Fibroblast of pulmonary artery (primary cell): ENCODE data around the gene STEAP3.

Experiments
- DNase-seq: peaks from one replicate; pipeline ENCODE4 v3.0.0-alpha.2; 2010; ENCODE audit warnings: low read depth
- H3K4me3 ChIP-seq: replicated peaks from 2 replicates; pipeline ENCODE4 v1.5.1; 2011; ENCODE audit warnings: low read depth, mild to moderate bottlenecking, control low read depth, low read length, moderate library complexity
- TF ChIP-seq, protein P1 (sequence below): IDR thresholded peaks from 2 replicates; pipeline ENCODE4 v1.5.1; 2011; ENCODE audit warnings: mild to moderate bottlenecking, control low read depth, low read length, inconsistent platforms; ENCODE audit errors: missing control alignments

Gene STEAP3

DNA sequence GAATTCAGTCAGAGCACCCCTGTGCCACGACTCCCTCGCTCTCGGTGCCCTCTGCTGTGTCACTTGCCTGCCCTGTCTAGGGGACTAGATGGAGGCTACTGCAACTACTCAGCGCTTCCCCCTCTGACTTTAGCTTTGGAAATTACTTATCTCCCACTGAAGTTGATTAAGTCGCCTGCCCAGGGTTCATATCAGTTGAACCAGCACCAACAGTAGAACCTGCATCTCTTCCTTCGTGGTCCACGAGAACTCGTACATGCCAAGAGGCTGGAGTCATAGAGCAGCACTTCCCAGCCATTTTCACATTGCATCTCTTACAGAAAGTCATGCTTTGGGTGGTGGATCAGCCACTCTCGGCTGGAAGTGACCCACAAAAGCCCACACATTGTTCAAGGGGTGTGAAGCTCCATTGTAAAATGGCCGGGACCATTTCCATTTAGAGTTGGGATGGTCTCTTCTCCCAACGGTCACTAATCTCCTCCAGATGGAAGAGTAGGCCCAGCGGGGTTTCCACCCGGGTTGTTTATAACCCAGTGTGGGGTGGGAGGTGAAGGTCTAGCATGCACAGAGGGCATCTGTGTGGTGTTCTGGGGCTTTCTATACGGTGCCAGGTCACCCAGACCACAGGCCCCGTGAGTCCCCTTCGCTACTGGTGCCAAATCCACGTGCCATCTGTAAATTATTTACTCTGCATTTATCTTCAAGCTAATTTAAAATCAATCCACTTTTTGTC lies 38.0 kb downstream of the STEAP3 start:
- no peak overlapping the region for H3K4me3 ChIP-seq
- TF ChIP-seq, protein P1, sequence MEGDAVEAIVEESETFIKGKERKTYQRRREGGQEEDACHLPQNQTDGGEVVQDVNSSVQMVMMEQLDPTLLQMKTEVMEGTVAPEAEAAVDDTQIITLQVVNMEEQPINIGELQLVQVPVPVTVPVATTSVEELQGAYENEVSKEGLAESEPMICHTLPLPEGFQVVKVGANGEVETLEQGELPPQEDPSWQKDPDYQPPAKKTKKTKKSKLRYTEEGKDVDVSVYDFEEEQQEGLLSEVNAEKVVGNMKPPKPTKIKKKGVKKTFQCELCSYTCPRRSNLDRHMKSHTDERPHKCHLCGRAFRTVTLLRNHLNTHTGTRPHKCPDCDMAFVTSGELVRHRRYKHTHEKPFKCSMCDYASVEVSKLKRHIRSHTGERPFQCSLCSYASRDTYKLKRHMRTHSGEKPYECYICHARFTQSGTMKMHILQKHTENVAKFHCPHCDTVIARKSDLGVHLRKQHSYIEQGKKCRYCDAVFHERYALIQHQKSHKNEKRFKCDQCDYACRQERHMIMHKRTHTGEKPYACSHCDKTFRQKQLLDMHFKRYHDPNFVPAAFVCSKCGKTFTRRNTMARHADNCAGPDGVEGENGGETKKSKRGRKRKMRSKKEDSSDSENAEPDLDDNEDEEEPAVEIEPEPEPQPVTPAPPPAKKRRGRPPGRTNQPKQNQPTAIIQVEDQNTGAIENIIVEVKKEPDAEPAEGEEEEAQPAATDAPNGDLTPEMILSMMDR = no peak
- no peak for DNase-seq

DNA sequence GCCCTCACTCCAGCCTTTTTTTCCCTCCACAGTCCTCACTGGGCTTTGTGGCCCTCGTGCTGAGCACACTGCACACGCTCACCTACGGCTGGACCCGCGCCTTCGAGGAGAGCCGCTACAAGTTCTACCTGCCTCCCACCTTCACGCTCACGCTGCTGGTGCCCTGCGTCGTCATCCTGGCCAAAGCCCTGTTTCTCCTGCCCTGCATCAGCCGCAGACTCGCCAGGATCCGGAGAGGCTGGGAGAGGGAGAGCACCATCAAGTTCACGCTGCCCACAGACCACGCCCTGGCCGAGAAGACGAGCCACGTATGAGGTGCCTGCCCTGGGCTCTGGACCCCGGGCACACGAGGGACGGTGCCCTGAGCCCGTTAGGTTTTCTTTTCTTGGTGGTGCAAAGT lies 39.4 kb downstream of the STEAP3 start:
- no peak for DNase-seq
- no peak overlapping the region for H3K4me3 ChIP-seq
- TF ChIP-seq, protein P1 = no peak

DNA sequence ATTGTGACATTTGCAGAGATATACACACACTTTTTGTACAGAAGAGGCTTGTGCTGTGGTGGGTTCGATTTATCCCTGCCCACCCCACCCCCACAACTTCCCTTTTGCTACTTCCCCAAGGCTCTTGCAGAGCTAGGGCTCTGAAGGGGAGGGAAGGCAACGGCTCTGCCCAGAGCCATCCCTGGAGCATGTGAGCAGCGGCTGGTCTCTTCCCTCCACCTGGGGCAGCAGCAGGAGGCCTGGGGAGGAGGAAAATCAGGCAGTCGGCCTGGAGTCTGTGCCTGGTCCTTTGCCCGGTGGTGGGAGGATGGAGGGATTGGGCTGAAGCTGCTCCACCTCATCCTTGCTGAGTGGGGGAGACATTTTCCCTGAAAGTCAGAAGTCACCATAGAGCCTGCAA lies 40.0 kb downstream of the STEAP3 start:
- DNase-seq = no peak
- TF ChIP-seq, protein P1 = no peak
- H3K4me3 ChIP-seq = no peak overlapping the region

DNA sequence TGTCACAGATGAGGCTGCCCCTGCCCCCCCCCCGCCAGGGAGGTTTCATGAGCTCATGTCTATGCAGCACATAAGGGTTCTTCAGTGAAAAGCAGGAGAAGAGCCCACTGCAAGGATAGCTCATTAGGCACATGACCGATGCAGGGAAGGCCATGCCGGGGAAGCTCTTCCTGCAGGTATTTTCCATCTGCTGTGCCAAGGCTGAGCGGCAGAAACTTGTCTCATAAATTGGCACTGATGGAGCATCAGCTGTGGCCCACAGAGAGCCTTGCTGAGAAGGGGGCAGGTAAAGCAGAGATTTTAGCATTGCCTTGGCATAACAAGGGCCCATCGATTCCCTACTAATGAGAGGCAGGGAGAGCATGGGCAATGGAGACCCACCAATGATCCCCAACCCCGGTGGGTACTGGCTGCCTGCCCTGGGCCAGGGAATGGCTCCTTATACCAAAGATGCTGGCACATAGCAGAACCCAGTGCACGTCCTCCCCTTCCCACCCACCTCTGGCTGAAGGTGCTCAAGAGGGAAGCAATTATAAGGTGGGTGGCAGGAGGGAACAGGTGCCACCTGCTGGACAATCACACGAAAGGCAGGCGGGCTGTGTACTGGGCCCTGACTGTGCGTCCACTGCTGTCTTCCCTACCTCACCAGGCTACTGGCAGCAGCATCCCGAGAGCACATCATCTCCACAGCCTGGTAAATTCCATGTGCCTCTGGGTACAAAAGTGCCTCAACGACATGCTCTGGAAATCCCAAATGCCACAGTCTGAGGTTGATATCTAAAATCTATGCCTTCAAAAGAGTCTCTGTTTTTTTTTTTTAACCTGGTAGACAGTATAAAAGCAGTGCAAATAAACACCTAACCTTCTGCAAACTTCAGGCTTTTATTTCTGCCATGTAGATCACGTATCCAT lies 41.4 kb downstream of the STEAP3 start:
- peak; percentile 68 for DNase-seq
- H3K4me3 ChIP-seq = no peak overlapping the region
- TF ChIP-seq, protein P1 = peak; percentile 92

DNA sequence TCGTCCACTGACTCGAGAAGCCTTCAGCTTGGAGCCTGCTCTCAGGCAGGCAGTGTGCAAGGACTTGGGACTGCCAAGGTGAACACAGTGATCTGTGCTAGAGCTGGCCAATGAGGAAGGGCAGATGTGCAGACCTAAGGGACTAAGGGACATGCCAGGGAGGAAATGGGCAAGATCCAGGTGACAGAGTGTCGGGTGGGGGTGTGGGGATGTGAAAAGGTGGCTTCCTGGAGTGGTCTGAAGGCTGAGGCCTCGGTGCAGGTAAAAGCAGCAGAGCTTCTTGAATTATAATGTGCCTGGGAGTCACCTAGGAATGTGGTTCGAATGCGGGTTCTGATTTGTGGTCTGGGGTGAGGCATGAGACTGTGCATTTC lies 42.0 kb downstream of the STEAP3 start:
- TF ChIP-seq, protein P1 = no peak
- no peak for DNase-seq
- H3K4me3 ChIP-seq = no peak overlapping the region

DNA sequence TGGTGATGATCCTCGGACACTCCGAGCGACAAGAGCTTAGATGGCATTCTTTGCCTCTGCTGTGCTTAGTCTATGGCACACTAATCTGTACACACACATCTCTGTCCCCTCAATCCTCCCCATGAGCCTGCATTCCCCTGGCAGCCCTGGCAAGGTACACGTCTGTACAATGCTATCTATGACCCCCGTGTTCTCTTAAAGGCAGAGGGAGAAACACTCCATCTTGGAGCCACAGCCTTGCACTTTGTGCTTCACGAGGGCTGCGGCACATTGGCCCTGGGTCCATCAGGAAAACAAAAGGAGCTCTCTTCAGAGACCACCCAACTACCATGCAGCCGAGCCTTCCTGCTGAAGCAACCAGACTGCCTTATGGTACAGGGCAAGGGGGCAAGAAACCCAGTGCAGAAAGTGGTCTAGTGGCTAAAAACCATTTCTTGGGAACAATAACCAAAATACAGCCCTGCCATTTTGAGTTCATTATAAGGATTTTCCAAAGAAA lies 42.5 kb downstream of the STEAP3 start:
- no peak for DNase-seq
- H3K4me3 ChIP-seq = no peak overlapping the region
- TF ChIP-seq, protein P1 = no peak
